Upper lobe of left lung (tissue), 4 donors: ENCODE measurements around the gene DAW1.

Experiments used
- POLR2A ChIP-seq, 4 donors: fragments of 450-650 bp; IDR thresholded peaks; one replicate each; pipeline ENCODE4 v1.5.1; 2016 to 2017; ENCODE audit warnings: antibody characterized with exemption in 4 of 4, mild to moderate bottlenecking in 2 of 4
- POLR2AphosphoS5 ChIP-seq, 2 donors: sonication (generic); formaldehyde crosslinking; IDR thresholded peaks; one replicate each; pipeline ENCODE4 v1.5.1; 2017; ENCODE audit warnings: antibody characterized with exemption in 2 of 2

DNA sequence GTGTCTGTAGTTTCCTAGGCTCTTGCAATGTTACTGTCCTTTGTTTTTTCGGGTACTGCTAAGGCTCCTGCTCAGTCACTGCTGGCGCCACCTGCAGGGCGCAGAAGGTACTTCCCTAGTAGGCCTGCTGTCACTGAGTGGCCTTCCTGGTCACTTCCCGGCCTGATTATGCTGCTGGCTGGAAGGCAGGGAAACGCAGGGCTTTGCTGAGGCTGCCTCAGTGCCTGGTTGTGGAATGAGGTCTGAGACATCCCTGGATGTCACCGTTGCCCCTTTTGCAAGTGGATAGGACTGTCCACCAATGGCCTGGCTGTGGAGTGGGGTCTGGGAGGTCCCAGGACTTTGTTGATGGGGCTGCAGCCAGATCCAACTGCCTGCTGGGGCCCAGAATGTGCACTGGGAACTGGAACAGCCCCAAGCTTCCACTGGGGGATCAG, 13.1 kb downstream of the DAW1 start:
- TF ChIP-seq POLR2AphosphoS5 (IDR thresholded peaks at IDR 0.05): no peak
- no peak for TF ChIP-seq POLR2A (IDR thresholded peaks at IDR 0.05)
